OCI-LY3 (cell line): ENCODE results near the gene GSX2.

Experiments
- EZH2phosphoT487 ChIP-seq: fragments of 200-600 bp; shearing (Covaris generic); IDR thresholded peaks from 2 replicates; pipeline ENCODE4 v1.6.1; 2018; ENCODE audit warnings: antibody characterized with exemption, mixed run types, low read depth
- TF ChIP-seq, protein P1 (sequence below): fragments of 200-600, 300-600 bp; sonication (generic); IDR thresholded peaks from 2 replicates; pipeline ENCODE4 v1.5.1; 2014; ENCODE audit warnings: antibody characterized with exemption, low read length, low read depth

DNA sequence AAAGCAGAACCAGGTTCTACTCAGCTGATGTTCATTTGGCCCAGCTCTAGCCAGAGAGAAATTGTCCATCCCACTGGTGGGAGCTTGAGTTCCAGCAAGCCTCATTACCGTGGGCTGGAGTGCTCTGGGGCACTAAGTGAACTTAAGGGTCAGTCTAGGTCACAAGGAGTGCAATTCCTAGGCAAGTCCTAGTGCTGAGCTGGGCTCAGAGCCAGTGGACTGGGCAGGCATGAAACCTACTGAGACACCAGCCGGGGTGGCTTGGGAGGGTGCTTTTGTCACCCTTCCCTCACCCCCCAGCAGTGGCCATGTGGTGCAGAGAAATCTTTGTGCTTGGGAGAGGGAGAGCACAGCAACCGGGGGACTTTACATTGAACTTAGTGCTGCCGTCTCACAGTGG, 39.4 kb downstream of the GSX2 start:
- TF ChIP-seq, protein P1, sequence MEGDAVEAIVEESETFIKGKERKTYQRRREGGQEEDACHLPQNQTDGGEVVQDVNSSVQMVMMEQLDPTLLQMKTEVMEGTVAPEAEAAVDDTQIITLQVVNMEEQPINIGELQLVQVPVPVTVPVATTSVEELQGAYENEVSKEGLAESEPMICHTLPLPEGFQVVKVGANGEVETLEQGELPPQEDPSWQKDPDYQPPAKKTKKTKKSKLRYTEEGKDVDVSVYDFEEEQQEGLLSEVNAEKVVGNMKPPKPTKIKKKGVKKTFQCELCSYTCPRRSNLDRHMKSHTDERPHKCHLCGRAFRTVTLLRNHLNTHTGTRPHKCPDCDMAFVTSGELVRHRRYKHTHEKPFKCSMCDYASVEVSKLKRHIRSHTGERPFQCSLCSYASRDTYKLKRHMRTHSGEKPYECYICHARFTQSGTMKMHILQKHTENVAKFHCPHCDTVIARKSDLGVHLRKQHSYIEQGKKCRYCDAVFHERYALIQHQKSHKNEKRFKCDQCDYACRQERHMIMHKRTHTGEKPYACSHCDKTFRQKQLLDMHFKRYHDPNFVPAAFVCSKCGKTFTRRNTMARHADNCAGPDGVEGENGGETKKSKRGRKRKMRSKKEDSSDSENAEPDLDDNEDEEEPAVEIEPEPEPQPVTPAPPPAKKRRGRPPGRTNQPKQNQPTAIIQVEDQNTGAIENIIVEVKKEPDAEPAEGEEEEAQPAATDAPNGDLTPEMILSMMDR = no peak
- no peak for TF ChIP-seq EZH2phosphoT487
